Activated CD4-positive, alpha-beta T cell treated with anti-CD3 and anti-CD28 coated beads for 36 hours (primary cell): ENCODE results near the gene GADD45G. TPM values are rescaled to one million over a fixed set of nuclear protein-coding genes. Genes with fewer than 3 reads are reported as not detected.

Source experiments
- ATAC-seq: fragments of 200-7000 bp; cut with Tn5 transposase; one replicate; pipeline ENCODE4 v1.10.0; 2021; ENCODE audit warnings: mild to moderate bottlenecking, moderate library complexity
- CTCF ChIA-PET: fragments of 350-600 bp; sonication (Branson Sonifier 250); formaldehyde crosslinking; loops from one replicate; lab custom pipeline; 2021; ENCODE audit warnings: antibody characterized with exemption; lab: Charles Lee
- POLR2A ChIA-PET: fragments of 350-600 bp; sonication (Branson Sonifier 250); formaldehyde crosslinking; loops from one replicate; lab custom pipeline; 2021; ENCODE audit warnings: antibody characterized with exemption, inconsistent platforms; lab: Charles Lee
- DNase-seq: peaks from one replicate; pipeline ENCODE4 v3.0.0-alpha.2; 2020
- H3K27ac Mint-ChIP-seq: one replicate; pipeline ENCODE4 v1.8.0; 2021; ENCODE audit warnings: mixed read lengths
- H3K27me3 Mint-ChIP-seq: one replicate; pipeline ENCODE4 v1.8.0; 2021; ENCODE audit warnings: mixed read lengths
- H3K36me3 Mint-ChIP-seq: one replicate; pipeline ENCODE4 v1.8.0; 2021; ENCODE audit warnings: low read depth, mixed read lengths
- H3K4me1 Mint-ChIP-seq: one replicate; pipeline ENCODE4 v1.8.0; 2021; ENCODE audit warnings: mixed read lengths
- H3K4me3 Mint-ChIP-seq: one replicate; pipeline ENCODE4 v1.8.0; 2021; ENCODE audit warnings: mild to moderate bottlenecking, moderate library complexity, mixed read lengths
- H3K9me3 Mint-ChIP-seq: one replicate; pipeline ENCODE4 v1.8.0; 2021; ENCODE audit warnings: low read depth, mixed read lengths
- intact Hi-C, 2 experiments: fragments of 100-400 bp; cut with DNase I in 1 of 2; cut with micrococcal nuclease in 1 of 2; formaldehyde crosslinking; loops; one replicate each; pipeline versions ENCODE4 v1.14.2 to v1.15.1; 2022 to 2024; cut with DNase I, micrococcal nuclease
- total RNA-seq, 2 experiments: library from RNA; stranded (reverse); gene quantifications; one replicate each; pipeline ENCODE4 v1.2.3, GENCODE V29; 2021

GADD45G gene
- total RNA-seq, 2 experiments from 2014 or later: 1.2 to 1.6 TPM

- Mint-ChIP-seq H3K4me3 (no peak overlapping the region), H3K27ac (no peak overlapping the region), H3K27me3 (peaks cover 2% of the 10 kb centered on the region), H3K9me3 (peaks cover 4% of the 10 kb centered on the region), H3K36me3 (no peaks in the 10 kb centered on the region), H3K4me1 (peaks cover 27% of the 10 kb centered on the region)
- intact Hi-C loops: no loop called here
- DNase-seq: no peak
- CTCF ChIA-PET: interaction anchor here (0.8 kb wide), 1 partner anchor 17 kb away, joined by 3 read pairs; no protein-coding TSS in a partner anchor
- POLR2A ChIA-PET: no interaction called here
- ATAC-seq: no peak
These were observed 5.6 kb downstream of the GADD45G start for GRCh38 chr9:89610391-89610925.

- intact Hi-C loops: no loop called here
- ATAC-seq (no peak), DNase-seq (no peak)
- Mint-ChIP-seq H3K4me3 (no peak overlapping the region), H3K27me3 (peaks cover 2% of the 10 kb centered on the region), H3K9me3 (peaks cover 4% of the 10 kb centered on the region), H3K36me3 (no peaks in the 10 kb centered on the region), H3K27ac (no peak overlapping the region), H3K4me1 (peaks cover 19% of the 10 kb centered on the region)
- ChIA-PET POLR2A (no interaction called here), CTCF (interaction anchor here (0.6 kb wide), 1 partner anchor 510 kb away, joined by 4 read pairs; no protein-coding TSS in a partner anchor)
These were observed 6.6 kb downstream of the GADD45G start for GRCh38 chr9:89611425-89611824.

GRCh38 chr9:89612566-89613278 lies 7.9 kb downstream of the GADD45G start:
- no peak for ATAC-seq
- H3K9me3 Mint-ChIP-seq: peaks cover 4% of the 10 kb centered on the region
- no peak for DNase-seq
- no peak overlapping the region for H3K4me3 Mint-ChIP-seq
- CTCF ChIA-PET: interaction anchor here (1.1 kb wide), 1 partner anchor 506 kb away, joined by 4 read pairs; no protein-coding TSS in a partner anchor
- POLR2A ChIA-PET: no interaction called here
- no peak overlapping the region for H3K27ac Mint-ChIP-seq
- peaks cover 8% of the 10 kb centered on the region for H3K4me1 Mint-ChIP-seq
- intact Hi-C loops: no loop called here
- peaks cover 2% of the 10 kb centered on the region for H3K27me3 Mint-ChIP-seq
- H3K36me3 Mint-ChIP-seq: no peaks in the 10 kb centered on the region

GRCh38 chr9:89613912-89614892 lies 9.4 kb downstream of the GADD45G start:
- Mint-ChIP-seq H3K4me3 (no peak overlapping the region), H3K9me3 (peaks cover 4% of the 10 kb centered on the region), H3K27ac (no peak overlapping the region), H3K27me3 (peaks cover 2% of the 10 kb centered on the region), H3K36me3 (no peaks in the 10 kb centered on the region), H3K4me1 (peaks cover 8% of the 10 kb centered on the region)
- ChIA-PET CTCF (interaction anchor here (0.5 to 1.8 kb wide), 4 partner anchors 11 to 504 kb away, joined by 3 to 13 read pairs (median 4); no protein-coding TSS in a partner anchor), POLR2A (no interaction called here)
- peak; percentile 73 for ATAC-seq
- intact Hi-C loops: no loop called here
- DNase-seq: no peak

GRCh38 chr9:89615661-89616060 lies 10.8 kb downstream of the GADD45G start:
- H3K9me3 Mint-ChIP-seq: peaks cover 4% of the 10 kb centered on the region
- no peak for DNase-seq
- ChIA-PET CTCF (interaction anchor here (0.6 to 1.8 kb wide), 2 partner anchors 13 to 216 kb away, joined by 5 to 13 read pairs; no protein-coding TSS in a partner anchor), POLR2A (no interaction called here)
- no peaks in the 10 kb centered on the region for H3K27me3 Mint-ChIP-seq
- H3K36me3 Mint-ChIP-seq: no peaks in the 10 kb centered on the region
- H3K4me3 Mint-ChIP-seq: no peak overlapping the region
- no peak for ATAC-seq
- no peak overlapping the region for H3K27ac Mint-ChIP-seq
- peaks cover 8% of the 10 kb centered on the region for H3K4me1 Mint-ChIP-seq
- intact Hi-C loops: no loop called here

- DNase-seq: no peak
- intact Hi-C loops: no loop called here
- CTCF ChIA-PET: interaction anchor here (0.7 kb wide), 1 partner anchor 36 kb away, joined by 3 read pairs; no protein-coding TSS in a partner anchor
These were observed 11.6 kb downstream of the GADD45G start for GRCh38 chr9:89616411-89616810.

GRCh38 chr9:89617978-89618377 lies 13.2 kb downstream of the GADD45G start:
- no peak overlapping the region for H3K4me3 Mint-ChIP-seq
- POLR2A ChIA-PET: no interaction called here
- intact Hi-C loops: no loop called here
- H3K27me3 Mint-ChIP-seq: no peaks in the 10 kb centered on the region
- H3K9me3 Mint-ChIP-seq: no peaks in the 10 kb centered on the region
- ATAC-seq (no peak), DNase-seq (no peak)
- H3K36me3 Mint-ChIP-seq: no peaks in the 10 kb centered on the region
- no peak overlapping the region for H3K27ac Mint-ChIP-seq
- peaks cover 8% of the 10 kb centered on the region for H3K4me1 Mint-ChIP-seq
- CTCF ChIA-PET: interaction anchor here (0.5 to 0.8 kb wide), 3 partner anchors 12 to 476 kb away, joined by 3 to 6 read pairs (median 4); no protein-coding TSS in a partner anchor

More at GRCh38 chr9:89616411-89616810, 11.6 kb downstream of the GADD45G start:
- no peaks in the 10 kb centered on the region for H3K27me3 Mint-ChIP-seq
- peaks cover 8% of the 10 kb centered on the region for H3K4me1 Mint-ChIP-seq
- H3K27ac Mint-ChIP-seq: no peak overlapping the region
- POLR2A ChIA-PET: no interaction called here
- ATAC-seq: no peak
- no peaks in the 10 kb centered on the region for H3K36me3 Mint-ChIP-seq
- peaks cover 4% of the 10 kb centered on the region for H3K9me3 Mint-ChIP-seq
- no peak overlapping the region for H3K4me3 Mint-ChIP-seq

GRCh38 chr9:89619019-89619418 lies 14.2 kb downstream of the GADD45G start:
- H3K27ac Mint-ChIP-seq: no peak overlapping the region
- intact Hi-C loops: no loop called here
- ChIA-PET CTCF (interaction anchor here (0.7 to 1.4 kb wide), 4 partner anchors 21 to 483 kb away, joined by 3 to 4 read pairs (median 4); no protein-coding TSS in a partner anchor), POLR2A (no interaction called here)
- no peaks in the 10 kb centered on the region for H3K27me3 Mint-ChIP-seq
- H3K4me3 Mint-ChIP-seq: no peak overlapping the region
- ATAC-seq: no peak
- no peaks in the 10 kb centered on the region for H3K36me3 Mint-ChIP-seq
- DNase-seq: no peak
- H3K9me3 Mint-ChIP-seq: no peaks in the 10 kb centered on the region
- peaks cover 4% of the 10 kb centered on the region for H3K4me1 Mint-ChIP-seq

GRCh38 chr9:89619424-89620138 lies 14.8 kb downstream of the GADD45G start:
- no peaks in the 10 kb centered on the region for H3K9me3 Mint-ChIP-seq
- DNase-seq: no peak
- no peaks in the 10 kb centered on the region for H3K27me3 Mint-ChIP-seq
- ChIA-PET POLR2A (no interaction called here), CTCF (interaction anchor here (0.7 to 1.4 kb wide), 4 partner anchors 22 to 482 kb away, joined by 3 to 4 read pairs (median 3); no protein-coding TSS in a partner anchor)
- no peaks in the 10 kb centered on the region for H3K4me1 Mint-ChIP-seq
- no peak overlapping the region for H3K4me3 Mint-ChIP-seq
- ATAC-seq: no peak
- no peak overlapping the region for H3K27ac Mint-ChIP-seq
- H3K36me3 Mint-ChIP-seq: no peaks in the 10 kb centered on the region
- intact Hi-C loops: no loop called here

- intact Hi-C loops: no loop called here
- ATAC-seq (no peak), DNase-seq (no peak)
- Mint-ChIP-seq H3K4me1 (no peaks in the 10 kb centered on the region), H3K4me3 (no peak overlapping the region), H3K9me3 (no peaks in the 10 kb centered on the region), H3K27me3 (no peaks in the 10 kb centered on the region), H3K36me3 (no peaks in the 10 kb centered on the region), H3K27ac (no peak overlapping the region)
- CTCF ChIA-PET: interaction anchor here (0.7 kb wide), 1 partner anchor 351 kb away, joined by 3 read pairs; no protein-coding TSS in a partner anchor
- POLR2A ChIA-PET: no interaction called here
These were observed 16.2 kb downstream of the GADD45G start for GRCh38 chr9:89621031-89621430.
